Stomach smooth muscle (tissue), 2 donors: ENCODE measurements around the gene CHIT1.
"Not testable (repeated sequence)": the region's sequence is repeated elsewhere in the genome, so short reads cannot be mapped to it uniquely, and the experiment has no call there.

Experiments used
- H3K27ac ChIP-seq: one replicate; pipeline ENCODE4 v1.7.0; 2013; ENCODE audit warnings: mild to moderate bottlenecking, low read length, inconsistent platforms
- H3K27me3 ChIP-seq, 2 donors: one replicate each; pipeline ENCODE4 v1.7.0; 2013; ENCODE audit warnings: low read length in 2 of 2; ENCODE audit not compliant: insufficient read depth in 2 of 2, control insufficient read depth in 1 of 2
- H3K36me3 ChIP-seq, 2 donors: one replicate each; pipeline ENCODE4 v1.7.0; 2013; ENCODE audit warnings: low read length in 2 of 2; ENCODE audit not compliant: control insufficient read depth in 2 of 2, insufficient read depth in 2 of 2
- H3K4me1 ChIP-seq: one replicate; pipeline ENCODE4 v1.7.0; 2013; ENCODE audit warnings: low read length; ENCODE audit not compliant: control insufficient read depth, insufficient read depth
- H3K4me3 ChIP-seq, 2 donors: one replicate each; pipeline ENCODE4 v1.7.0; 2013; ENCODE audit warnings: low read length in 2 of 2
- H3K9ac ChIP-seq, 2 donors: one replicate each; pipeline ENCODE4 v1.7.0; 2013; ENCODE audit warnings: low read length in 2 of 2, mild to moderate bottlenecking in 1 of 2
- H3K9me3 ChIP-seq, 2 donors: one replicate each; pipeline ENCODE4 v1.7.0; 2013; ENCODE audit warnings: low read length in 2 of 2; ENCODE audit not compliant: control insufficient read depth in 2 of 2
- donor health status: healthy.
- donor health status: Pancreatic carcinoma.

The CHIT1 gene

GRCh38 chr1:203264052-203264501, 34.6 kb upstream of the CHIT1 start:
- H3K9me3 ChIP-seq = no peaks in the 10 kb centered on the region
- no peak overlapping the region for H3K9ac ChIP-seq
- H3K27ac ChIP-seq = no peak overlapping the region
- no peaks in the 10 kb centered on the region for H3K36me3 ChIP-seq
- peaks cover 7% of the 10 kb centered on the region for H3K4me1 ChIP-seq
- no peaks in the 10 kb centered on the region for H3K27me3 ChIP-seq
- H3K4me3 ChIP-seq = no peak overlapping the region

- no peak overlapping the region for H3K9ac ChIP-seq
These were observed 34.0 kb upstream of the CHIT1 start for GRCh38 chr1:203263496-203263895.

GRCh38 chr1:203256636-203257035, 27.2 kb upstream of the CHIT1 start:
- not testable (repeated sequence) for H3K27me3 ChIP-seq, H3K9ac ChIP-seq, H3K4me3 ChIP-seq, H3K4me1 ChIP-seq, H3K27ac ChIP-seq, H3K36me3 ChIP-seq, H3K9me3 ChIP-seq

More at GRCh38 chr1:203263496-203263895, 34.0 kb upstream of the CHIT1 start:
- H3K27me3 ChIP-seq = no peaks in the 10 kb centered on the region
- peaks cover 4% of the 10 kb centered on the region for H3K4me1 ChIP-seq
- no peak overlapping the region for H3K27ac ChIP-seq
- no peak overlapping the region for H3K4me3 ChIP-seq
- no peaks in the 10 kb centered on the region for H3K36me3 ChIP-seq
- H3K9me3 ChIP-seq = no peaks in the 10 kb centered on the region

- not testable (repeated sequence) for H3K36me3 ChIP-seq, H3K27ac ChIP-seq, H3K9me3 ChIP-seq, H3K4me3 ChIP-seq, H3K27me3 ChIP-seq, H3K9ac ChIP-seq, H3K4me1 ChIP-seq
These were observed 25.3 kb upstream of the CHIT1 start for GRCh38 chr1:203254782-203255181.

- H3K9ac ChIP-seq = no peak overlapping the region
- peaks cover 0 to 3% of the 10 kb centered on the region in 2 donors for H3K27me3 ChIP-seq
- H3K9me3 ChIP-seq = no peaks in the 10 kb centered on the region
- H3K36me3 ChIP-seq = no peaks in the 10 kb centered on the region
- no peak overlapping the region for H3K4me3 ChIP-seq
- H3K27ac ChIP-seq = no peak overlapping the region
- no peaks in the 10 kb centered on the region for H3K4me1 ChIP-seq
These were observed 23.2 kb upstream of the CHIT1 start for GRCh38 chr1:203252678-203253077.

- H3K4me3 ChIP-seq = no peak overlapping the region
These were observed 22.0 kb upstream of the CHIT1 start for GRCh38 chr1:203251466-203251865.

GRCh38 chr1:203250911-203251310, 21.4 kb upstream of the CHIT1 start:
- Histone ChIP-seq H3K36me3 (no peaks in the 10 kb centered on the region), H3K4me1 (no peaks in the 10 kb centered on the region), H3K27me3 (no peaks in the 10 kb centered on the region), H3K9ac (no peak overlapping the region), H3K9me3 (no peaks in the 10 kb centered on the region), H3K4me3 (no peak overlapping the region), H3K27ac (no peak overlapping the region)

More at GRCh38 chr1:203251466-203251865, 22.0 kb upstream of the CHIT1 start:
- H3K4me1 ChIP-seq = no peaks in the 10 kb centered on the region
- no peaks in the 10 kb centered on the region for H3K9me3 ChIP-seq
- H3K27ac ChIP-seq = no peak overlapping the region
- peaks cover 0 to 2% of the 10 kb centered on the region in 2 donors for H3K27me3 ChIP-seq
- H3K9ac ChIP-seq = no peak overlapping the region
- H3K36me3 ChIP-seq = no peaks in the 10 kb centered on the region

- Histone ChIP-seq H3K36me3 (no peaks in the 10 kb centered on the region), H3K27me3 (no peaks in the 10 kb centered on the region), H3K9ac (no peak overlapping the region), H3K4me3 (no peak overlapping the region), H3K4me1 (no peaks in the 10 kb centered on the region), H3K9me3 (no peaks in the 10 kb centered on the region), H3K27ac (no peak overlapping the region)
These were observed 15.3 kb upstream of the CHIT1 start for GRCh38 chr1:203244776-203245175.

GRCh38 chr1:203241708-203242107, 12.2 kb upstream of the CHIT1 start:
- not testable (repeated sequence) for H3K4me3 ChIP-seq, H3K4me1 ChIP-seq, H3K27ac ChIP-seq, H3K9ac ChIP-seq, H3K9me3 ChIP-seq, H3K36me3 ChIP-seq, H3K27me3 ChIP-seq

- Histone ChIP-seq H3K27ac (no peak overlapping the region), H3K27me3 (peaks cover 2 to 3% of the 10 kb centered on the region in 2 donors), H3K4me3 (no peak overlapping the region), H3K9ac (no peak overlapping the region), H3K9me3 (peaks cover 0 to 1% of the 10 kb centered on the region in 2 donors), H3K36me3 (no peaks in the 10 kb centered on the region), H3K4me1 (no peaks in the 10 kb centered on the region)
These were observed 10.2 kb upstream of the CHIT1 start for GRCh38 chr1:203239526-203240305.

- H3K9me3 ChIP-seq = peaks cover 0 to 2% of the 10 kb centered on the region in 2 donors
- peaks cover 2 to 3% of the 10 kb centered on the region in 2 donors for H3K27me3 ChIP-seq
- H3K4me1 ChIP-seq = no peaks in the 10 kb centered on the region
- H3K27ac ChIP-seq = no peak overlapping the region
- H3K36me3 ChIP-seq = no peaks in the 10 kb centered on the region
- no peak overlapping the region for H3K4me3 ChIP-seq
- H3K9ac ChIP-seq = no peak overlapping the region
These were observed 9.6 kb upstream of the CHIT1 start for GRCh38 chr1:203239081-203239480.
